ENCODE measurements around the gene TSPAN18. TPM values are rescaled to one million over a fixed set of nuclear protein-coding genes. Genes with fewer than 3 reads are reported as not detected.

Gene TSPAN18
- total RNA-seq, 1 experiment from 2014 or later = not detected

GRCh38 chr11:44860346-44860745 is 133.6 kb downstream of the TSPAN18 start:
- Histone ChIP-seq H3K4me2 (ENCODE audit: low read length) (no peak overlapping the region), H3K9ac (ENCODE audit: low read length) (no peak overlapping the region), H3K4me3 (ENCODE audit: low read length) (no peak overlapping the region), H3K9me2 (replicated peaks; ENCODE audit: low read length) (no peaks in the 10 kb centered on the region), H3K27ac (ENCODE audit: low read length) (no peak overlapping the region), H3K27me3 (ENCODE audit: low read length) (no peaks in the 10 kb centered on the region), H2AFZ (ENCODE audit: low read length) (no peak overlapping the region), H4K20me1 (ENCODE audit: low read length) (no peaks in the 10 kb centered on the region), H3K4me1 (ENCODE audit: insufficient read depth, low read length) (peaks cover 24% of the 10 kb centered on the region), H3K9me3 (ENCODE audit: low read length) (no peaks in the 10 kb centered on the region), H3F3A (ENCODE audit: low read length, unreplicated experiment) (no peaks in the 10 kb centered on the region), H3K36me3 (ENCODE audit: low read depth, low read length) (no peaks in the 10 kb centered on the region), H3K79me2 (ENCODE audit: low read length) (no peaks in the 10 kb centered on the region)
- BruUV-seq (replicated peaks) = no TSS peak
- ATAC-seq (no peak), DNase-seq (no peak)
- intact Hi-C loops (cut with micrococcal nuclease) = no loop called here
- ChIA-PET POLR2A (ENCODE audit: unreplicated experiment) (no interaction called here), CTCF (no interaction called here)
- TF ChIP-seq EZH2phosphoT487 (IDR thresholded peaks at IDR 0.05; ENCODE audit: borderline replicate concordance, low read length) (no peak), EZH2 (IDR thresholded peaks at IDR 0.05; ENCODE audit: low read length, unreplicated experiment) (no peak), CTCF (conservative IDR thresholded peaks at IDR 0.05; ENCODE audit: low read depth, low read length) (no peak)

- ATAC-seq (peak; percentile 99), DNase-seq (peak; percentile 97)
- no TSS peak for BruUV-seq (replicated peaks)
- CTCF ChIA-PET = interaction anchor here (0.6 to 1.0 kb wide), 3 partner anchors 49 to 241 kb away, joined by 3 to 8 read pairs (median 3); no protein-coding TSS in a partner anchor
- 0 out of 2 replicates have a peak overlapping the region, but pooled peaks have one; percentile 22 for H2AFZ ChIP-seq (ENCODE audit: low read length)
- POLR2A ChIA-PET (ENCODE audit: unreplicated experiment) = interaction anchor here (0.5 to 0.6 kb wide), 2 partner anchors 8 to 245 kb away, joined by 3 to 4 read pairs; no protein-coding TSS in a partner anchor
- H3K79me2 ChIP-seq (ENCODE audit: low read length) = no peaks in the 10 kb centered on the region
- no peak overlapping the region for H3K9ac ChIP-seq (ENCODE audit: low read length)
- no peaks in the 10 kb centered on the region for H3K27me3 ChIP-seq (ENCODE audit: low read length)
- TF ChIP-seq EZH2 (IDR thresholded peaks at IDR 0.05; ENCODE audit: low read length, unreplicated experiment) (no peak), EZH2phosphoT487 (IDR thresholded peaks at IDR 0.05; ENCODE audit: borderline replicate concordance, low read length) (peak; percentile 94)
- intact Hi-C loops (cut with micrococcal nuclease) = loop anchor here (1.0 kb wide), 1 partner anchor 10 kb away; no protein-coding TSS in a partner anchor
- H3K4me2 ChIP-seq (ENCODE audit: low read length) = peak overlapping the region; percentile 64
- no peaks in the 10 kb centered on the region for H4K20me1 ChIP-seq (ENCODE audit: low read length)
- H3K9me2 ChIP-seq (replicated peaks; ENCODE audit: low read length) = no peaks in the 10 kb centered on the region
- H3K4me1 ChIP-seq (ENCODE audit: insufficient read depth, low read length) = peaks cover 16% of the 10 kb centered on the region
- H3K9me3 ChIP-seq (ENCODE audit: low read length) = no peaks in the 10 kb centered on the region
- H3K27ac ChIP-seq (ENCODE audit: low read length) = peak overlapping the region; percentile 47
- no peaks in the 10 kb centered on the region for H3F3A ChIP-seq (ENCODE audit: low read length, unreplicated experiment)
- H3K4me3 ChIP-seq (ENCODE audit: low read length) = no peak overlapping the region
- no peaks in the 10 kb centered on the region for H3K36me3 ChIP-seq (ENCODE audit: low read depth, low read length)
Observed at GRCh38 chr11:44861849-44862557, 135.2 kb downstream of the TSPAN18 start.

- intact Hi-C loops (cut with micrococcal nuclease) = loop anchor here (1.0 kb wide), 1 partner anchor 10 kb away; no protein-coding TSS in a partner anchor
- Histone ChIP-seq H4K20me1 (ENCODE audit: low read length) (no peaks in the 10 kb centered on the region), H3K4me1 (ENCODE audit: insufficient read depth, low read length) (peaks cover 16% of the 10 kb centered on the region), H3K79me2 (ENCODE audit: low read length) (no peaks in the 10 kb centered on the region), H3K36me3 (ENCODE audit: low read depth, low read length) (no peaks in the 10 kb centered on the region), H2AFZ (ENCODE audit: low read length) (no peak overlapping the region), H3K9me3 (ENCODE audit: low read length) (no peaks in the 10 kb centered on the region), H3K9ac (ENCODE audit: low read length) (no peak overlapping the region), H3K27ac (ENCODE audit: low read length) (no peak overlapping the region), H3K4me2 (ENCODE audit: low read length) (peak overlapping the region; percentile 54), H3K9me2 (replicated peaks; ENCODE audit: low read length) (no peaks in the 10 kb centered on the region), H3K27me3 (ENCODE audit: low read length) (no peaks in the 10 kb centered on the region), H3K4me3 (ENCODE audit: low read length) (no peak overlapping the region), H3F3A (ENCODE audit: low read length, unreplicated experiment) (no peaks in the 10 kb centered on the region)
- no TSS peak for BruUV-seq (replicated peaks)
- DNase-seq (peak; percentile 22), ATAC-seq (no peak)
- no peak for TF ChIP-seq EZH2phosphoT487 (IDR thresholded peaks at IDR 0.05; ENCODE audit: borderline replicate concordance, low read length)
- TF ChIP-seq EZH2 (IDR thresholded peaks at IDR 0.05; ENCODE audit: low read length, unreplicated experiment) = no peak
- no peak for TF ChIP-seq CTCF (conservative IDR thresholded peaks at IDR 0.05; ENCODE audit: low read depth, low read length)
- ChIA-PET POLR2A (ENCODE audit: unreplicated experiment) (interaction anchor here (0.6 kb wide), 1 partner anchor 246 kb away, joined by 3 read pairs; no protein-coding TSS in a partner anchor), CTCF (interaction anchor here (1.0 kb wide), 2 partner anchors 49 to 240 kb away, joined by 3 to 8 read pairs; no protein-coding TSS in a partner anchor)
Observed at GRCh38 chr11:44862558-44863101, 135.9 kb downstream of the TSPAN18 start.
